Measurements from ENCODE around the gene TRABD.

GRCh38 chr22:50226063-50226874, 40.6 kb downstream of the TRABD start:
- TF ChIP-seq REST (IDR thresholded peaks at IDR 0.05; ENCODE audit: insufficient read depth in 1 of 2, low read depth in 2 of 2, low read length in 2 of 2) (no peak), TAF1 (IDR thresholded peaks at IDR 0.05; ENCODE audit: borderline replicate concordance, insufficient read depth, low read length) (no peak), POLR2AphosphoS5 (IDR thresholded peaks at IDR 0.05; ENCODE audit: low read depth, low read length) (no peak), FOXP2 (optimal IDR thresholded peaks at IDR 0.05; ENCODE audit: borderline replicate concordance, extremely low read depth, extremely low read length, insufficient read depth) (no peak), SIN3A (IDR thresholded peaks at IDR 0.05; ENCODE audit: borderline replicate concordance, insufficient read depth, low read length) (no peak)
